BLaER1 treated with 17β-estradiol and CSF1 and Interleukin-3, amounts not matched to agents 10 nM and 100 nM (cell line): ENCODE measurements around the gene BPI.
A peak's percentile ranks its signal among the peaks of the same experiment; 100 is the strongest.
"Not testable (repeated sequence)": the region's sequence is repeated elsewhere in the genome, so short reads cannot be mapped to it uniquely, and the experiment has no call there.

Experiments
- H3K27ac ChIP-seq, 11 experiments: shearing (Covaris generic); formaldehyde crosslinking; 2 replicates each; pipeline ENCODE4 v1.8.1; 2022
- H3K27me3 ChIP-seq, 11 experiments: shearing (Covaris generic); formaldehyde crosslinking; 2 replicates each; pipeline ENCODE4 v1.8.1; 2022
- H3K36me3 ChIP-seq, 11 experiments: shearing (Covaris generic); formaldehyde crosslinking; 2 replicates each; pipeline ENCODE4 v1.8.1; 2022
- H3K4me1 ChIP-seq, 10 experiments: shearing (Covaris generic); formaldehyde crosslinking; 2 replicates each; pipeline ENCODE4 v1.8.1; 2022
- H3K4me2 ChIP-seq, 11 experiments: shearing (Covaris generic); formaldehyde crosslinking; 2 replicates each; pipeline ENCODE4 v1.8.1; 2022
- H3K4me3 ChIP-seq, 10 experiments: shearing (Covaris generic); formaldehyde crosslinking; 2 replicates each; pipeline ENCODE4 v1.8.1; 2022
- H3K9ac ChIP-seq, 11 experiments: shearing (Covaris generic); formaldehyde crosslinking; 2 replicates each; pipeline ENCODE4 v1.8.1; 2022
- H3K9me3 ChIP-seq, 11 experiments: shearing (Covaris generic); formaldehyde crosslinking; replicated peaks in 1 of 11; 2 replicates each; pipeline ENCODE4 v1.8.1; 2022
- H4K20me1 ChIP-seq, 11 experiments: shearing (Covaris generic); formaldehyde crosslinking; 2 replicates each; pipeline ENCODE4 v1.8.1; 2022
- Cebpa-rat ChIP-seq, 11 experiments: shearing (Covaris generic); IDR thresholded peaks; 2 replicates each; pipeline ENCODE4 v1.8.1; 2022

The BPI gene

DNA sequence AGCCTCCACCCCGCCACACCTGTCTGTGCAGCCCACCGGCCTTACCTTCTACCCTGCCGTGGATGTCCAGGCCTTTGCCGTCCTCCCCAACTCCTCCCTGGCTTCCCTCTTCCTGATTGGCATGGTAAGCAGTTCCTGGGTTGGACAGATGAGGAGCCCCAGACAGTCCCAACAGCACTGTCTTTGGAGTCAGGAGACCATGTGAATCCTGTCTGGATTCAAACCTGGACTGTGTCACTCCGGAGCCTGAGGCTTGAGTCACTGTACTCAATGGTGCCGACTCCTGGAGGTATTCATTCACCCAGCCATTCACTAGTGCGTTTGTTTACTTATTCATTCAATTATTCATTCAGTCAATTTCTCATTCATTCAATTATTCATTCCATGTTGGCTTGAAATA, 22.4 kb downstream of the BPI start:
- Histone ChIP-seq H3K36me3 (no peaks in the 10 kb centered on the region), H3K9ac (no peak overlapping the region), H3K4me3 (no peak overlapping the region), H3K27me3 (no peaks in the 10 kb centered on the region), H4K20me1 (no peaks in the 10 kb centered on the region), H3K27ac (no peak overlapping the region), H3K4me2 (no peak overlapping the region), H3K9me3 (peaks cover 0 to 12% (median 0%) of the 10 kb centered on the region in 11 experiments; a peak in 4 of 22 replicates), H3K4me1 (no peaks in the 10 kb centered on the region)
- no peak for TF ChIP-seq Cebpa-rat (IDR thresholded peaks at IDR 0.05)

DNA sequence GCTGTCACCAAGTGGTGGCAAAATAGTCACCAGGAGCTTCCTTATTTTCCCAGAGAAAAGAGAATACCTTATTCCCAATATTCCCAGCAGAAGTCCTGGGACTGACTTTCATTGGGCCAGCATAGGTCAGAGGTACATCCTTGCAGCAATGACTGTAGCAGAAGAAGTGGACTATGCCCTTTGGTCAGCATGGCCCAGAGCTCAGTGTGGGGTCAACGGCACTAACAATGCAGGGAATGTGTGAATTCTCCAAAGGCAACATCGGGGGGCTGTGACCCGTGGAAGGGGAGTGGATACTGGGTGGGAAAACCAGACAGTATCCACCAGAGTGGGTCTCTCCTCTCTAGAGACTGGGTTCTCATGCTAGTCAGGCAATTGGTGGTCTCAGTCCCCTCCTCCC, 26.7 kb downstream of the BPI start:
- H3K4me3 ChIP-seq, result no peak overlapping the region
- H3K9me3 ChIP-seq, result peaks cover 0 to 8% (median 0%) of the 10 kb centered on the region in 11 experiments; a peak in 4 of 22 replicates
- no peak overlapping the region for H3K4me2 ChIP-seq
- TF ChIP-seq Cebpa-rat (IDR thresholded peaks at IDR 0.05), result no peak
- no peaks in the 10 kb centered on the region for H3K4me1 ChIP-seq
- no peak overlapping the region for H3K27ac ChIP-seq
- no peaks in the 10 kb centered on the region for H3K27me3 ChIP-seq
- no peaks in the 10 kb centered on the region for H3K36me3 ChIP-seq
- no peak overlapping the region for H3K9ac ChIP-seq
- no peaks in the 10 kb centered on the region for H4K20me1 ChIP-seq

DNA sequence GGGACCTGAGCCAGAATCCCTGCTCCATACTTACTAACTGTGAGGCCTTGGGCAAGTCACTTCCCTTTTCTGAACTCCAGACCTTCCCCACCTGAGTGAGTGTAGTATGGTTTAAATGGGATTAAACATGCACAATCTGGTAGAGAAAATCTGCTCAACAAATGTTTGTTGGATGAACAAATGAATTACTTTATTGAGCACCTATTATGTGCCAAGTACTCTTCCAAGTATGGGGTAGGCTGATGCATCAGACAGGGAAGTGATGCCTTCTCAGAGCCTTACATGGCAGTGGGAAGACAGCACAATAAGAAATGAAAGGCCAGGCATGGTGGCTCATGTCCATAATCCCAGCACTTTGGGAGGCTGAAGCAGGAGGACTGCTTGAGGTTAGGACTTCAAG, 27.3 kb downstream of the BPI start:
- H3K27ac ChIP-seq, result no peak overlapping the region
- no peak overlapping the region for H3K4me3 ChIP-seq
- H3K9ac ChIP-seq, result no peak overlapping the region
- no peaks in the 10 kb centered on the region for H3K36me3 ChIP-seq
- peaks cover 0 to 1% (median 0%) of the 10 kb centered on the region in 11 experiments; a peak in 2 of 22 replicates for H3K9me3 ChIP-seq
- no peaks in the 10 kb centered on the region for H3K4me1 ChIP-seq
- H4K20me1 ChIP-seq, result no peaks in the 10 kb centered on the region
- no peak for TF ChIP-seq Cebpa-rat (IDR thresholded peaks at IDR 0.05)
- H3K4me2 ChIP-seq, result no peak overlapping the region
- no peaks in the 10 kb centered on the region for H3K27me3 ChIP-seq

DNA sequence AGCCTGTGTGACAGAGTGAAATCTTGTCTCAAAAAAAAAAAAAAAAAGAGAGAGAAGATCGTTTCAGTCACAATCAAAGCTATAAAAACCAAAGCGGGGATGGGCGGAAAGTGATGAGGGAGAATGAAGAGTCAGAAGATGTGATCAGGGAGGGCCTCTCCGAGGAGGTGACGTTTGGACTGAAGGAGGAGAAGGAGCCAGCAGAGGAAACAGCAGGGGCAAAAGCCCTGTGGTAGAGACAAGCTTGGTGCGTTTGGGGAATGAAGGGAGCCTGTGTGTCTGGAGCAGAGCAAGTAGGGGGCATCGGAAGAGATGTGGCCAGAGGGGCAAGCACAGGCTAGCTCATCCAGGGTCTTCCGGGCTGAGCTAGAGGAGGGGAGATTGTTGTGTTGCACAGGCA, 27.9 kb downstream of the BPI start:
- Histone ChIP-seq H3K9me3 (no peaks in the 10 kb centered on the region), H3K4me1 (peaks cover 0 to 3% (median under 1%) of the 10 kb centered on the region in 10 experiments; a peak in 5 of 20 replicates), H3K27ac (no peak overlapping the region), H3K4me2 (no peak overlapping the region), H3K36me3 (no peaks in the 10 kb centered on the region), H3K9ac (no peak overlapping the region), H3K4me3 (no peak overlapping the region), H3K27me3 (no peaks in the 10 kb centered on the region), H4K20me1 (no peaks in the 10 kb centered on the region)
- no peak for TF ChIP-seq Cebpa-rat (IDR thresholded peaks at IDR 0.05)

DNA sequence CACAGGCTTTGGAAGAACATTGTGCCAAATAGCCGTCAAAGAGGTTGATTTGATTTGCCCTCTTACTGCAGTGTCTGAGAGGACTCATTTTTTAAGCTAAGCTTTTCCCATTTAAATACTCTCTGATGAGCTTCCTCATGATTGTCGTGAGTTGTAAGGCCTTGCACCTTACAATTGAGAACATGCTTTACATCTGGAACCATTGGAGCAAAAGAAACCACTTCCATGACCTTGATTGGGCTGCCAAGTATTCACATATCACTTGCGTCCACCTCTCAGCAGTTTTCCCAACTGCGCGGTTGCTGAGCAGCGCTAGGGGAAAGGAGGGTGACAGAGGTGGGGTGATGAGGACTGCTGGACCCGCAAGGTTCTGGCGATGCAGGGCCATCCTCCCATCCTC, 30.1 kb downstream of the BPI start:
- no peaks in the 10 kb centered on the region for H4K20me1 ChIP-seq
- no peak overlapping the region for H3K4me2 ChIP-seq
- H3K9ac ChIP-seq, result no peak overlapping the region
- no peak overlapping the region for H3K4me3 ChIP-seq
- H3K27me3 ChIP-seq, result no peaks in the 10 kb centered on the region
- H3K36me3 ChIP-seq, result no peaks in the 10 kb centered on the region
- no peak overlapping the region for H3K27ac ChIP-seq
- peaks cover 4 to 10% (median 7%) of the 10 kb centered on the region in 11 experiments; a peak in 13 of 22 replicates for H3K9me3 ChIP-seq
- TF ChIP-seq Cebpa-rat (IDR thresholded peaks at IDR 0.05), result no peak
- peaks cover 0 to 7% (median 3%) of the 10 kb centered on the region in 10 experiments; a peak in 6 of 20 replicates for H3K4me1 ChIP-seq

DNA sequence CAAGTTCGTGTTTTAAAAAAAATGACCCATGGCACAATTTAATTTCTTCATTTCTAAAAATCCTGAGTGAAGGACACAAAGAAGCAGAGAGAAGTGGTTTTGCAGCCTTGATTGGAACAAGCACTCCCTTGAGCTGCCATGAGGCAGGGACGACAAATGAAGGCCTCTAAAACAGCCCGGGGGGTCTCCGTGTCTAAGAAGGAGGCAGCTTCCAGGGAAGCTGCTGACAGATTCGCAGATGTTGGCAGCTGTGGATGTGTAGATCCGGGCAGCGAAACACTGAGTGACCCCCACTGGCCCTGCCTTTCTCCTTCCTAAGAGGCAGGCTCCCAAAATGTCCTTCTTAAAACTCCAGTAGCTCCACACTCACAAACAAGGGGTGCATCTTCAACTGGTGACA, 32.8 kb downstream of the BPI start:
- no peaks in the 10 kb centered on the region for H3K27me3 ChIP-seq

DNA sequence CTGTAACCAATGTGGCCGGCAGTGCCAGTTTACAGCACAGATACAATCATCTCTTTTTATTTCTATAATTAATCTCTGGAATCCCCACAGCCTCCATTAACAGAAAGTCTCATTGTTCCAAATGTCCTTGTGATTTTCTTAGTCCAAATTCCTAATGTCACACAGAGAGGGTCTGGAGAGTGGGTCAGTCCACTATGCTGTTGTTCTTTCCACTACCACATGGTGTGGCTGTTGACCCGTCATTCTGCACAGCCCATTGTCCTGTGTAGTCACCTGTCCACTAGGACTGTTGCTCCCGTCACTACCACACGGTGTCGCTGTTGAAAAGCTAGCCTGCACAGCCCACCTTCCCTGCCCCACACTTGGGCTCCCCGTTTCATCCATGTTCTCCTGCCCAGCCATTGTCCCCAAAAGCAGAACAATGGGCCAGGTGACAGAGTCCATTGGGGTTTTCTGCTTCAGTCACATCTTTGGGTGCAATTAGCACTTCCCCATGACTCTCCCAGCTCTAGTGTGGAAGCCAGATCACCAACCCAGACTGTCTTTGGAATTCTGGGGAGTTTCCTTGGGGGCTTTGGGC, 33.7 kb downstream of the BPI start:
- no peak for TF ChIP-seq Cebpa-rat (IDR thresholded peaks at IDR 0.05)
- peaks cover 4 to 10% (median 7%) of the 10 kb centered on the region in 11 experiments; a peak in 13 of 22 replicates for H3K9me3 ChIP-seq
- H3K9ac ChIP-seq, result no peak overlapping the region

More for the DNA sequence above, 32.8 kb downstream of the BPI start:
- peaks cover 4 to 10% (median 7%) of the 10 kb centered on the region in 11 experiments; a peak in 13 of 22 replicates for H3K9me3 ChIP-seq
- no peaks in the 10 kb centered on the region for H3K36me3 ChIP-seq
- no peak overlapping the region for H3K4me3 ChIP-seq
- no peaks in the 10 kb centered on the region for H4K20me1 ChIP-seq
- H3K4me2 ChIP-seq, result peak overlapping the region in 4 of 11 experiments; percentile 5 to 48 (median 23); a peak in 4 of 22 replicates
- no peak overlapping the region for H3K27ac ChIP-seq
- TF ChIP-seq Cebpa-rat (IDR thresholded peaks at IDR 0.05), result no peak
- no peak overlapping the region for H3K9ac ChIP-seq
- peaks cover 0 to 8% (median 4%) of the 10 kb centered on the region in 10 experiments; a peak in 7 of 20 replicates for H3K4me1 ChIP-seq

DNA sequence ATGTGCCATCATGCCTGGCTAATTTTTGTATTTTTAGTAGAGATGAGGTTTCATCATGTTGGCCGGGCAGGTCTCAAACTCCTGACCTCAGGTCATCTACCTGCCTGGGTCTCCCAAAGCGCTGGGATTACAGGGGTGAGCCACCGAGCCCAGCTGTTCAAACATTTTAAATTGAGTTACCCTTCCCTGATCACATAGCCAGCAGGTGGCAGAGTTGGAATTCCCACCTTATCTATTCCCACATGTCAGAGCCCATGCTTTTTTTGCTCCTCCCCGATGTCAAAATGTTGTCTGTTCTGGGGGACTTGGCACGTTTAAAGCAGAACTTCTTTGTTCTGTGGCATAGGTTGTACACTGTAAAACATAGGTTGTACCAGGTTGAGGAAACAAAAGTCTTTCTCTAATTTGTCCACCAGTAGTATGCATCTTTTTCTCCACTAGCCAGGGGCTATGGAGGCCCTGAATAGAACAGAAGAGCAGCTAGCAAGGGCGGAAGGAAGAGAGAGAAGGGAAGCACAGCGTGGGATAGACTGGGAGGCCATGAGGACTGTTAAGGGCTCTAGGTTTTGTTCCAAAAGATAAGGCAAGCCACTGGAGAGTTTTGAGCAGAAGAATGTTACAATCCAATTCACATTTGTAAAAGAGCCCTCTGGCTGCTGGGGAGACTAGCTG, 35.0 kb downstream of the BPI start:
- no peak overlapping the region for H3K9ac ChIP-seq
- TF ChIP-seq Cebpa-rat (IDR thresholded peaks at IDR 0.05), result no peak
- no peak overlapping the region for H3K27ac ChIP-seq
- H3K4me3 ChIP-seq, result no peak overlapping the region
- no peaks in the 10 kb centered on the region for H3K27me3 ChIP-seq
- no peaks in the 10 kb centered on the region for H3K36me3 ChIP-seq
- no peaks in the 10 kb centered on the region for H4K20me1 ChIP-seq
- peaks cover 0 to 19% (median 9%) of the 10 kb centered on the region in 10 experiments; a peak in 10 of 20 replicates for H3K4me1 ChIP-seq
- peaks cover 4 to 10% (median 7%) of the 10 kb centered on the region in 11 experiments; a peak in 13 of 22 replicates for H3K9me3 ChIP-seq
- H3K4me2 ChIP-seq, result no peak overlapping the region

More for the DNA sequence above, 33.7 kb downstream of the BPI start:
- Histone ChIP-seq H3K27me3 (no peaks in the 10 kb centered on the region), H3K4me3 (no peak overlapping the region), H4K20me1 (no peaks in the 10 kb centered on the region), H3K4me1 (peaks cover 0 to 17% (median 9%) of the 10 kb centered on the region in 10 experiments; a peak in 10 of 20 replicates), H3K36me3 (no peaks in the 10 kb centered on the region), H3K4me2 (no peak overlapping the region), H3K27ac (no peak overlapping the region)

DNA sequence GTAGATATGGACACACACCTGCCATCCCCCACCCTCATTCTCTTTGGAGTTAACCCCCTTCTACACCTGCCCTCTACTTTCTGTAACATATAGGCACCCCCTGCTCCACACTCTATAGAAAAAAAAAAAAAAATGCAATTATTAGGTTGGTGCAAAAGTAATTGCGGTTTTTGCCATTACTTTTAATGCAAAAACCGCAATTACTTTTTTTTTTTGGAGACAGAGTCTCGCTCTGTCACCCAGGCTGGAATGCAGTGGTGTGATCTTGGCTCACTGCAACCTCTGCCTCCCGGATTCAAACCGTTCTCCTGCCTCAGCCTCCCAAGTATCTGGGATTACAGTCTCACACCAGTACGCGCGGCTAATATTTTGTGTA, 35.6 kb downstream of the BPI start:
- not testable (repeated sequence) for H3K27me3 ChIP-seq, H3K4me3 ChIP-seq

More for the DNA sequence above, 35.6 kb downstream of the BPI start:
- not testable (repeated sequence) for H3K36me3 ChIP-seq, H3K9ac ChIP-seq, H3K27ac ChIP-seq, H3K9me3 ChIP-seq, H3K4me2 ChIP-seq, H4K20me1 ChIP-seq
- H3K4me1 ChIP-seq, result peaks cover 0 to 19% (median 9%) of the 10 kb centered on the region in 10 experiments; a peak in 10 of 20 replicates
